Esophagus muscularis mucosa (tissue), 4 donors: ENCODE measurements around the gene EAF1.

Source experiments
- CTCF ChIP-seq, 3 experiments: fragments of 200-600 bp in 2 of 3; fragments of 450-650 bp in 1 of 3; sonication (generic) in 2 of 3; IDR thresholded peaks; one replicate each; pipeline ENCODE4 v1.5.1; 2017 to 2019; ENCODE audit warnings: antibody characterized with exemption in 3 of 3, mild to moderate bottlenecking in 2 of 3, moderate library complexity in 1 of 3
- EP300 ChIP-seq: sonication (generic); formaldehyde crosslinking; IDR thresholded peaks from one replicate; pipeline ENCODE4 v1.6.1; 2017; ENCODE audit warnings: antibody characterized with exemption
- POLR2AphosphoS5 ChIP-seq, 2 donors: sonication (generic); formaldehyde crosslinking; IDR thresholded peaks; one replicate each; pipeline ENCODE4 v1.6.1; 2017; ENCODE audit warnings: antibody characterized with exemption in 2 of 2

- no peak for TF ChIP-seq CTCF (IDR thresholded peaks at IDR 0.05)
- no peak for TF ChIP-seq EP300
- TF ChIP-seq POLR2AphosphoS5 (IDR thresholded peaks at IDR 0.05): no peak
These were observed 7.4 kb downstream of the EAF1 start for GRCh38 chr3:15434756-15435155.
